Measurements from ENCODE around the gene KCNMB1.

Gene KCNMB1

GRCh38 chr5:170426149-170426767, 37.1 kb upstream of the KCNMB1 start:
- H3K27me3 ChIP-seq (ENCODE audit: insufficient read depth, low read length, poor library complexity, severe bottlenecking) = no peaks in the 10 kb centered on the region
- TF ChIP-seq CTCF (conservative IDR thresholded peaks at IDR 0.05; ENCODE audit: low read length) (no peak; the same call in 1 of the 2 replicates), EZH2phosphoT487 (IDR thresholded peaks at IDR 0.05; ENCODE audit: borderline replicate concordance) (no peak)

GRCh38 chr5:170425731-170426130, 36.6 kb upstream of the KCNMB1 start:
- Histone ChIP-seq H3K9ac (ENCODE audit: low read depth, low read length, poor library complexity, severe bottlenecking) (no peak overlapping the region), H3F3A (ENCODE audit: low read depth) (no peaks in the 10 kb centered on the region), H3K9me2 (replicated peaks; ENCODE audit: low read depth, low read length) (no peaks in the 10 kb centered on the region), H3K9me3 (ENCODE audit: insufficient read depth, low read depth, low read length) (no peaks in the 10 kb centered on the region), H4K20me1 (ENCODE audit: insufficient read depth, low read length, poor library complexity, severe bottlenecking) (no peaks in the 10 kb centered on the region), H3K4me3 (ENCODE audit: low read length, poor library complexity, severe bottlenecking) (no peak overlapping the region), H3K79me2 (ENCODE audit: insufficient read depth, low read length) (no peaks in the 10 kb centered on the region), H3K4me2 (ENCODE audit: low read depth, low read length, poor library complexity, severe bottlenecking) (no peak overlapping the region), H3K4me1 (ENCODE audit: insufficient read depth, low read length, poor library complexity, severe bottlenecking) (no peaks in the 10 kb centered on the region), H3K36me3 (ENCODE audit: insufficient read depth, low read length) (no peaks in the 10 kb centered on the region), H2AFZ (ENCODE audit: low read length) (no peak overlapping the region), H3K27me3 (ENCODE audit: insufficient read depth, low read length, poor library complexity, severe bottlenecking) (no peaks in the 10 kb centered on the region)
- TF ChIP-seq CTCF (conservative IDR thresholded peaks at IDR 0.05; ENCODE audit: low read length) (no peak), EZH2phosphoT487 (IDR thresholded peaks at IDR 0.05; ENCODE audit: borderline replicate concordance) (no peak)

More at GRCh38 chr5:170426149-170426767, 37.1 kb upstream of the KCNMB1 start:
- no peaks in the 10 kb centered on the region for H3K9me3 ChIP-seq (ENCODE audit: insufficient read depth, low read depth, low read length)
- H3K4me2 ChIP-seq (ENCODE audit: low read depth, low read length, poor library complexity, severe bottlenecking) = no peak overlapping the region
- no peaks in the 10 kb centered on the region for H3K9me2 ChIP-seq (replicated peaks; ENCODE audit: low read depth, low read length)
- H4K20me1 ChIP-seq (ENCODE audit: insufficient read depth, low read length, poor library complexity, severe bottlenecking) = no peaks in the 10 kb centered on the region
- H3K36me3 ChIP-seq (ENCODE audit: insufficient read depth, low read length) = no peaks in the 10 kb centered on the region
- H3K4me1 ChIP-seq (ENCODE audit: insufficient read depth, low read length, poor library complexity, severe bottlenecking) = no peaks in the 10 kb centered on the region
- no peaks in the 10 kb centered on the region for H3F3A ChIP-seq (ENCODE audit: low read depth)
- no peaks in the 10 kb centered on the region for H3K79me2 ChIP-seq (ENCODE audit: insufficient read depth, low read length)
- H3K4me3 ChIP-seq (ENCODE audit: low read length, poor library complexity, severe bottlenecking) = no peak overlapping the region
- H2AFZ ChIP-seq (ENCODE audit: low read length) = no peak overlapping the region
- no peak overlapping the region for H3K9ac ChIP-seq (ENCODE audit: low read depth, low read length, poor library complexity, severe bottlenecking)

- Histone ChIP-seq H3K9me2 (replicated peaks; ENCODE audit: low read depth, low read length) (no peaks in the 10 kb centered on the region), H4K20me1 (ENCODE audit: insufficient read depth, low read length, poor library complexity, severe bottlenecking) (no peaks in the 10 kb centered on the region), H2AFZ (ENCODE audit: low read length) (no peak overlapping the region), H3K4me2 (ENCODE audit: low read depth, low read length, poor library complexity, severe bottlenecking) (no peak overlapping the region), H3F3A (ENCODE audit: low read depth) (no peaks in the 10 kb centered on the region), H3K79me2 (ENCODE audit: insufficient read depth, low read length) (no peaks in the 10 kb centered on the region), H3K4me3 (ENCODE audit: low read length, poor library complexity, severe bottlenecking) (no peak overlapping the region), H3K9ac (ENCODE audit: low read depth, low read length, poor library complexity, severe bottlenecking) (no peak overlapping the region), H3K9me3 (ENCODE audit: insufficient read depth, low read depth, low read length) (no peaks in the 10 kb centered on the region), H3K36me3 (ENCODE audit: insufficient read depth, low read length) (no peaks in the 10 kb centered on the region), H3K27me3 (ENCODE audit: insufficient read depth, low read length, poor library complexity, severe bottlenecking) (no peaks in the 10 kb centered on the region), H3K4me1 (ENCODE audit: insufficient read depth, low read length, poor library complexity, severe bottlenecking) (no peaks in the 10 kb centered on the region)
- no peak for TF ChIP-seq CTCF (conservative IDR thresholded peaks at IDR 0.05; ENCODE audit: low read length)
- no peak for TF ChIP-seq EZH2phosphoT487 (IDR thresholded peaks at IDR 0.05; ENCODE audit: borderline replicate concordance)
Observed at GRCh38 chr5:170424629-170425028, 35.5 kb upstream of the KCNMB1 start.

All from Loucy (cell line).